Amygdala (tissue), 56 donors: ENCODE results near the gene WIPI1.
A peak's percentile ranks its signal among the peaks of the same experiment; 100 is the strongest.
"Not testable (repeated sequence)": the region's sequence is repeated elsewhere in the genome, so short reads cannot be mapped to it uniquely, and the experiment has no call there.

Experiments used
- DNase-seq, 56 donors: peaks; one replicate each; lab custom pipeline; 2025; lab: John Stamatoyannopoulos, UW

The WIPI1 gene

DNA sequence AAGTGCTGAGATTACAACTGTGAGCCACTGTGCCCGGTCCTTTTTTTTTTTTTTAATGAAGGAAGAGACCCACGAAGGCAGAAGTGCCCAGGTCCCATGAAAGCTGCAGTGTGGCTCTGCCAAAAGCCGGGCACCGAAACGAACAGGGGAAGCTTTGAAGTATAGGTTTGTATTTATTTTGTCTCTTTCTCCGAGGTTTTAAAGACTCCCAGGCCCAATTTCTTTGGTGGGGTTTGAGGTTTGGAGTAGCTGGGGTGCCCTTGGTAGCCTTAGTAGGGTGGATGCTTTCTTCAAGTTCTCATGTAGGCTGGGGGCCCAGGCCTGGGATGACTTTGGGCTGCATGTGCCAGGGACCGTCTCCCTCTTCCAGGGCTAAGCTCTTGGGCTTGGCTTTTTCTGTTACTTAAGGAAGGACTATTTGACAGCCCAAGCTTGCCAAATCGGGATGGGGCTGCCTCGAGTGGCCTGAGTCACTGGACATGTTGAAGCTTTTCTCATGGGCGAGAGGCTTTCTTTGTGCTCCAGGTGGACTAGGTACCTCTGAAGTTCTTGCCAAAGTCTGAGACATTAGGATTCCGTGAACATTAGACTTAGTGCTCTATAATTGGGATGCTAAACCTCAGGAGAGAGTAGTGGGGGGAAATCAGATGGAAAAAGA lies 66.3 kb downstream of the WIPI1 start:
- DNase-seq, result no peak

DNA sequence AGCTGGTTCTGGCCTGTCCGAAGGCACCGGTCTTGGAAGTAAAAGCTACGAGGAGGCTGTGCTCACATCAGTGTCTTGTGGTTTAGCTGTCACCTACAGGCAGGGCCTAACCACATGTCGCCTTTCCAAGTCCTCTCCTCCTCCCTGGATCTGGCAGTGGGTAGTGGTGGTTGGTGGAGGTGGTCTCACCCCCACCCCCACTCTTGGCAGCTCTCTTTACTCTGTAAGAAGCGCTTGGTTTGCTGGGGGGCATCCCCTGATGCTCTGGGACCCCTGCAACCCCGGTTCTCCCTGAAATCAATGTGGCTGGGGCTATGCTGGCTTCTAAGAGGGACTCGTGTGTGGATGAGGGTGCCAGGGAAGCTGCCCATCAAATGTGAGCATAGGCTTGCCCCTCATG lies 68.3 kb downstream of the WIPI1 start:
- no peak for DNase-seq

DNA sequence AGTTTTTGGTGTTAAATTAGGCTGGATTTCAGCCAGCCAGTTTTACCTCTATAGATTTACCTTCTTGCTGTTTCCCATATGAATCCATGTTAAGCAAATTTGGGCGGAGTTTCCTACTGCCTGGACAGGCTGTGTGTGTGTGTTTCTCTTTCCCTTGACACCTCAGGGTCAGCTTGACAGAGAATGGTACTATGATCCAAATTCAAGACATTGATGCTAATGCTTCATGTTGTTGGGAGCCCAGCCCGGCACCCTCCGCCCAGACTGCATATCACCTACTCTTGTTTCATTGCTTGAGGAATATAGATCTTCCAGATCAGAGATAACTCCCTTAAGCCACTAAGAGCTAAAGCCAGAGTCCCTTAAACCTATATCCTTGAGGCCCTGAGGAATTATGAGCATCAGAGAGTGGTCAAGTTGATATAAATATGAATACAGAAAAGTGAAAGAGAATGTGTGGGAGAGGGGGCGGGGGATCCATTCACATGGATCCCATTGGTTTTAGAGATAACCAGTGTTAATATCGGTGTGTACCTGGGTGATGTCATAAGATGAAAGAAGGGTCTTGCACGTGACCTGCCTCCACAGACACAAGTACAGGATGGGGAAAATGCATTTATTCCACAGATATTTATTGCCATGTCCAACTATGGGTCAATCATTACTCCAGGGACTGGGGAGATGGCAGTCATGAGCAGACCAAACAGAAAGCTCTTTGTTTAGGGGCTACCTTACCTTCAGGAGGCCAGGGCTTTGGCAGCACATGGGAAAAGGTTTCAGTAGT lies 69.7 kb downstream of the WIPI1 start:
- DNase-seq, result no peak

DNA sequence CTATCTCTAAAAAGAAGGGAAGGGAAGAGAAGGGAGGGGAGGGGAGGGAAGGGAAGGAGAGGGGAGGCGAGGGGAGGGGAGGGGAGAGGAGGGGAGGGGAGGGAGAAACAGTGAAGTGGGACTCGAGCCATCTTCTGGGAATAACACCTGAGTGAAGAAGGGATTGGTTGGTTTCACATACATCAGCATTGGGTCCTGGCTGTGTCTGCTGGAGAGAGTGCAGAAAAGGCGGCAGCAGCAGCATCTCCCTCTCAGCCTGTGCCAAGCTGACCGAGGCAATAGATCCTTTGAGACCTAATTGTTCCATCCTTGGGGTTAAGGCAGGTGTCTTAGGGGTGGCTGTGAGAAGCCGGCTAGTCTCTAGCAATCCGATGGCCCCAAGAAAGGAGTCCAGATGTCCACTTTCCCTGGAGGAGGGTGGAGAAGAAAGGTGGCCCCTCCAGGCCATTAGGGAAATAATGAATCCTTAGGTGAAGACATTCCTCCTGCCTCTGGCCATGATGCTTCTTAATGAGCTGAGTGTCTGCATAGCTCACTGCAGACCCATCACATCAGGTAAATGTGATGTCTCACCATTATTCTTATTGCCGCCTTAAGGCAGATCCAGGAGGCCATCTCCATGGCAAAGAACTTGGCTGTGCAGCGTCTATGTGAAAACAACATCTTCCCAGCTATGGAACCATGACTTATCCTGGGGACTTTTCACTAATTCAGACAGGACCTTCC lies 71.6 kb downstream of the WIPI1 start:
- no peak for DNase-seq

DNA sequence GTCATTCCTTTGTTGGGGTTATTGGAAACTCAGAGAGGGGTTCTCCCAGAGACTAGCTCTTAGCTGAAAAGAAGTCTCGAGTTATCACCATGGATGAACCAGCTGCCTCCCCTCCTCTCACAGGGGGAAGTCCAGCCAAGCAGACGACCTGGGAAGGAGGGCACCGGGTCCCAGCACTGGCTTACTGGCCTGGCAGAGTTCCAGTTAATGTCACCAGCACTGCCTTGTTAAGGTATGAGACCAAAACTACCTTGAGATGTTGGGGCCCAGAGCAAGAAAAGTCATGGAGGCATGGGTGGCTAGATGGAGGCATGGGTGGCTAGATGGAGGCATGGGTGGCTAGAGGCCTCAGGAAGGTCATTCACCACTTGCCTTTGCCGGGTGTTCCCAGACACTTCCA lies 72.4 kb downstream of the WIPI1 start:
- DNase-seq, result no peak

DNA sequence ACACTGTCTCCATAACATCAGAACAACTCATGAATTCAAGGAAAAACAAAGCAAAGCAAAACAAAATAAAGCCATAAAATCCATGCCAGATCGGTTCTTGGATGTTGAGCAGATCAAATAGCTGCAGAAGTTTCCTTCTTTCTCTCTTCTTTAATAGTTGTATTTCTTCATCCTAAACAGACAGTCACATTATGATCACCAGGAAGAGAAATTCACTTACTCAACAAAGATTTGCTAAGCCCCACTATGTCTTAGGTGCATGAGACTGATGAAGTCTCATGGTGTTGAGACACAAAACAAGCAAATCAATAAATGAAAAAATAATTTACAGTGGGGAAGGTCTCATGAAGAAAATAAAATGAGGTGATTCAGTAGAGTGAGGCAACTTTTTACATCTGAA lies 72.8 kb downstream of the WIPI1 start:
- no peak for DNase-seq

DNA sequence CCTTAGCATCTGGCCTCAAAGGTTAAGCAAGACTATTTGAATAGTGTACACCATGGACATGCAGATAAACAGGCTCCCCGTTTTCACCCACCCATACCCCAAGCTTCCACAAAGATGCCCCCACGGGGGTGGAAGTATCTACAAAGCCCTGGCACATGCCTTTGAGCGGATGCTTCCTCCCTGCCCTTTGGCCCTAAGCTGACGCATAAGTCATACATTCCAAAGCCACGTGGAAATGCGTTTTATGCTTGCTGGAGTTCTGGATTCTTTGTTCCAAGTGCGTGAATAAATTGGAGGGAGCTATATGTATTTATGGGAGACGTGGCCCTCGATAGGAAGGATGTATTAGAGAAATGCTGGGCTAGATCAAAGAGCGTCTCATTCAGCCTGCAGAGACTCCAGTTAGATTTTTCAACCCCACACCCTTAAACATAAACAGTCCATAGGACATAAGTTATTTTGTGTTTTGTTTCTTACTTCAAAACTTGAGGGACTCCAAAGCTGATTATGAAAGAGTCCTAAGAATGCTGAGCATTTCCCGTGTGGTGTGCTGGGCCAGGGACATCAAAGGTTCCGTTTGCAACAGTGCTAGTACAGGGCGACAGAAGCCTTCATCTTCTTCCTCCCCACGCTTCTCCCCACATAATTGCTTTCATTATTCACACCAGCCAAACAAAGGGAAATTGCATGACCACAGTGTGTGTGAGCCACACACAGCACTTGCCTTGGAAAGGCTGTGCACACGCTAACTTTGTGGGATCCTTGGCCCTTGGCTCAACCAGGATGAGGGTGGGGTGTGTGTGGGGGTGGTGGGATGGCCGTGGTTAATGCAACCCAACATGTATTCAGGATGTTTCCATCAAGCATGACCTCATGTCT lies 73.6 kb downstream of the WIPI1 start:
- DNase-seq, result no peak

DNA sequence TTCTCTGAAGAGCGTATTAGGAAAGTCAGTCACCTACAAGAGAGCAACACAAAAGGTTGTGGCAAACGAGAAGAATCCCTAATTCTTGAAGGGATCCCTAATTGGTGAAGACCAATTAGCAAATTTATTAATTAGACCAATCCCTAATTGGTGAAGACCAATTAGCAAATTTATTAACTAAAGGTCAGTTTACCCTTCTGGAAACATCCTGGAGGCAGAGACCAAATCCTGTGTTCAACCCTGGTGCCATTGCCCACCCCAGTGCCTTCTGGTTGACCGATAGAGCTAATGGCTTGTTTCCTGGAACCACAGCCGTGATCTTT lies 74.2 kb downstream of the WIPI1 start:
- DNase-seq, result no peak

DNA sequence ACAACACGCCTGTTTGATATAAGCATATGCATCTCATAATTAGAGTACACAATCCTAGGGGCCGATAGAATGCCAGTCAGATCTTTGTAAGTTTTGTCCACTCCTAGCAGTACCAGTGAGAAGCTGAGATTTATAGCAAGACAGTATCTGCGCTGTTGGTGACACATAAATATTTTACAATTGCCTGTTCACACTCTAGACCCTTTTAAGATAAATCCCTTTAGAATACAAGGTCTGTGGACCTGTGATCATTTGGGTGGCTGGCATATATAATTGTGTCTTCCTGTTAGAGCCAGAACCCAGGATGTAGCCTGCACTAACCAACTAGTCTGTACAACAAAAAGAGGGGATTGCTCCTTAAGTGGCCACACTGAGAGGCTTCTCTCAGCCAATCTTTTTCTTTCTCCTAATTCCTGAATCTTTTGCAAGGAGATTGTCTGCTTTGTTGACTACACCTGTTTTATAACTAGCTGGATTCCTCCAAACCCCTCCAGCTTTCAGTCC lies 74.7 kb downstream of the WIPI1 start:
- no peak for DNase-seq

DNA sequence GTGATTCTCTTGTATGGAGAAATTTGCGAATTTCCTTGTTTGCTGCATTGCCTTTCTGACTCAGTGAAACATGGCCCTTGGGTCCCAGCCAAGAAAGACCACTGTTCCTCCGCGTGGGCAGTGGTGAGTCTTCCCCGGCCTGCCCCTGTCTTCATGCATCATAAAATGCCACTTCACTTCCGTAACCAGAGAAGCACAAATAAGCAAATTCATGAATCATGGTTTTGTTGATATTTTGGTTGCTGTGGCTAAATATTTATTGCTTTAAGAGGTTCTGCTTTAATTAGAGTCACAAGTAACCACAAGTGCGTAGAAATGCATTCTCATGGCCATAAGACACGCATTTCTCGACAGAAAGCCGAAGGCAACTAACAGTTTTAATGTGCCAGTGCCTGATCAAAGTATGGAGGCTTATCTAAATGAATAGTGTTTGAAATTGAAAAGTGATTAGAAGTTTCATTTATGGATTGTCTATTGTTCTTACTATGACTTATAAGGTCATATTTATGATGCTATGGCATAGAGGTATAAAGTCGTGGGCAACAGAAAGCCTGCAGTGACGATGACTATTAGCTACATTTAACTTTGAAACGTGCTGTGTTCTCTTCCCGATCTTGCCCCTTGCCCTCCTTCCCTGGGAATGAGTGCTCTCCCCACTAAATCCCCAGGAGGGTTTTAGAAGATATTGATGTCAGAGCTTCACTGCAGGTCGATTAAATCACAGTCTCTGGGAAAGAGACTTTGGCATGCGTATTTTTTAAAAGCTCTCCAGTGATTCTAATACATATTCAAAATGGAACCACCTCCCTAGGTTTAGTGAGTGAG lies 76.0 kb downstream of the WIPI1 start:
- no peak for DNase-seq

DNA sequence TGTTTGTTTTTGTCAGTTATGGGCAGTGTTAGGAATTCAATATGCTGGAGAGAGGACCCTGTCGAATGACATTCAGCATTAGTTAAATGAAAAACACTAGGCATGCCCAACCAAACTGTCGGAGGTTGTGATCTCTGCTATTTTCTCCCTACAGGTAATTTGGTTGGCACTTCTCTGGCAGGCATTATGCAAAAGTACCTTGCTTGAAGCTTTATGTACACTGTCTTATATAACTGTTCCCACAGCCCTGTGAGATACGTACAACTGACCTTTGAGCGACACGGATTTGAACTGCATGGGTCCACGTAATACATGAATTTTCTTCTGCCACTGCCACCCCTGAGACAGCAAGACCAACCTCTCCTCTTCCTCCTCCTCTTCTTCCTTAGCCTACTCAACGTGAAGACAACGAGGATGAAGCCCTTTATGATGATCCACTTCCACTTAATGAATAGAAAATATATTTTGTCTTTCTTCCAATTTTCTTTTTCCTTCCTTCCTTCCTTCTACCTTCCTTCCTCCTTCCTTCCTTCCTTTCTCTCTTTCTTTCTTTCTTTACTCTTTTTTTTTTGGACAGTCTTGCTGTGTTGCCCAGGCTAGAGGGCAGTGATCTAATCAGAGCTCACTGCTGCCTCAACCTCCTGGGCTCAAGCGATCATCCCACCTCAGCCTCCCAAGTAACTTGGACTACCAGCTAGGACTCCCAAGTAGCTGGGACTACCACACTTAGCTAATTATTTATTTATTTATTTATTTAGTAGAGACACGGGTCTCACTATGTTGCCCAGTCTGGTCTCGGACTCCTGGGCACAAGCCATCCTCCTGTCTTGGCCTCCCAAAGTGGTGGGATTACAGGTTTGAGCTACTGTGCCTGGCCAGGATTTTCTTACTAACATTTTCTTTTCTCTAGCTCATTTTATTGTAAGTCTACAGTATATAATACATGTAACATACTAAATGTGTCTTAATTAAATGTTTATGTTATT lies 77.3 kb downstream of the WIPI1 start:
- no peak for DNase-seq

DNA sequence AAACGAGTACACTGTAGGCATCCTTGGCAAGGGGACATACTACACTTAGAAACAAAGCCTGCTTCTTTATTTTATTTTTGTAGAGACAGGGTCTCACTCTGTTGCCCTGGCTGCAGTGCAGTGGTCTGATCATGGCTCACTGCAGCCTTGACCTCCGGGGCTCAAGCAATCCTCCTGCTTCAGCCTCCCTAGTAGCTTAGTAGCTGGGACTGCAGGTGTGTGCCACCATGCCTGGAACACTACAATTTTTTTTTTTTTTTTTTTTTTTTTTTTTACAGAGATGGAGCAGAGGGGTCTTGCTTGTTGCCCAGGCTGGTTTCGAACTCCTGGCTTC lies 78.2 kb downstream of the WIPI1 start:
- no peak for DNase-seq

DNA sequence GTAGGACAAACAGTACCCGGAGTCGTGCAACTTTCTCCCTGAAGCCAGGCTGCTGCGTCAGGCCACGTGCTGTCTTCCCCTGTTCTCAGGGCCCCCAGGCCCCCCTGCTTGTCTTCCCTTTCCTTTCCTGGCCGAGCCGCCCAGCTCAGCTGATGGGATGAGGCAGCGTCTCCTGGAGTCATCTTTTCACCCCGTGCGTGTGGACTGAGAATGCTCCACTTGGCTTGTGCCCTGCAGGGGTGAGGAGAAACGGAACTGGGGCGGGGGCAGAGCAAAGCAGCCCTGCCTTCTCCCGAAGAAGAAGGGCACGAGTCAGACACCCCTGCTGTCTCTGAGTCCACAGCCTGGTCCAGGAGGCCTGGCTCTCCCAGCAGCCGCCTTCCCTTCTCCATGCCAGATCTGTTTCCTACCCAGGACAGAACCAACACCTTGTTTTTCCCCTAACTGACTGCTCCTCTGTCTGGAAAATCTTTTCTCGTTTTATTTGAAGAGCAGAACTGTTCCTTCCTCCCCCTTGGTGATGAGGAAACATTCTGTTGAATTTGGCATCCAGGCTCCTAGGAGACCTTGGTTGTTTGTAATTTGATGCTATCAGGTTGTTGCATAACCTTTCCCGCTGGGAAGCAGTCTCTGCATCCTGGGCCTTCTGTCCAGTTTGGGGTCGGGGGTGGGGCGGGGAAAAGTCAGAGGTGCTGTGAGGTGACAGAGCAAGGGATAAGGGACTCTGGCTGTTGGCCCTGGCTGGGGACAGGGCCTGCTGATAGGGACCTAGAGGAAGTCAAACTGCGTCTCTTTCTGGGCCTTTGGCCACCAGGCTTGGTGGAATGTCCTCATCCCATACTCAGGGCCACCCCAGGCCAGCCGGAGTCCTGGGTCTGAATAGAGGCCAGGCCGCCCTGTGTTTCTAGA lies 78.8 kb downstream of the WIPI1 start:
- peak in 26 of 56 donors; percentile 6 to 48 (median 23) for DNase-seq

DNA sequence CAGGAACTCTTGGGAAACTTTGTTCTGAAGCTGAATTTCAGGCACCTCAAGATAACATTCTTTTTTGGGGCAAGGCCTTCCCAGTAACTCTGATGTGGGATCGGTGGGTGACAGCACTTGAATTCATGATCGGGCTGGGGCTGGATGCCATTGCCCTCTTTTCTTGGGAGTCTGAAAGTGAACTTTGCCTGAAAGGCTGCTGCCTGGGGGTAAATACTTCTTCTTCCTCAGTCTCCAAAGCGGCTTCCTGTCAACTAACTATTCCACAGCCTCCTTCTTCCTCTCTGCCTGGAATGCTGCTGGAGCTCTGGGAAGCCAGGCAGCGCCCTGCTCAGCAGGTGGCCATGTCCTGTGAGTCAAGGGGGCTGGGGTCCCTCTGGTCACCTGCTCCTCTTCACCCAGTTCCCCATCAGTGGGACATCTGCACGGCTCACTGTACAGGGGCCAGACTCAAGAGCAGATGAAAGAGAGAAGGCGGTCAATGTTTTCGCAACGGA lies 79.5 kb downstream of the WIPI1 start:
- no peak for DNase-seq

DNA sequence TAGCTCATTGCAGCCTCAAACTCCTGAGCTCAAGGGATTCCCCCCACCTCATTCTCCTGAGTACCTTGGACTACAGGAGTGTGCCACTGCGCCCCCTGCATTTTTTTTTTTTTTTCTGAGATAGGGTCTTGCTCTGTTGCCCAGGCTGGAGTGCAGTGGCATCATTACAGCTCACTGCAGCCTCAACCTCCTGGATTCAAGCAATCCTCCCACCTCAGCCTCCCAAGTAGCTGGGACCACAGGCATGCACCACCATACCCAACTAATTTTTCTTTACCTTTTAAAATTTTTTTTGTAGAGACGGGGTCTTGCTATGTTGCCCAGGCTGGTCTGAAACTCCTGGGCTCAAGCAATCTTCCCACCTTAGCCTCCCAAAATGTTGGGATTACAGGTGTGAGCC lies 81.1 kb downstream of the WIPI1 start:
- DNase-seq, result not testable (repeated sequence)

DNA sequence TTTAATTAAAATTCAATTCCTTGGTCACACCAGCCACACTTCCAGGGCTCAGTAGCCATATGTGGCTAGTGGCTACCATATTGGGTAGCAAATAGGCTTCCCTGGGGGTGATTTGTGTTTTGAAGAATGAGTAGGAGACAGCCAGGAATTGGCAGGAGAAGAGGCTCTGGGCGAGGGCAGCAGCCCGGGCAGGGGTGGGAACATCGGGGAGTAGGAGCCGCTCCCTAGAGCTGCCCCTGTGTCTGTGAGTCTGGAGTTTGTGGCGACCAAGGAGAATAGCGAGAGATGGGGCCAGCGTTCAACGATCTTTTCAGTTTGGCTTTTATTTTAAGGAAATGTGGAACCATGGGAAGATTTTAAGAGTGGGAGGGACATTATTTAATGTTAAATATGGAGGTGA lies 81.7 kb downstream of the WIPI1 start:
- DNase-seq, result no peak
